Activated CD8-positive, alpha-beta memory T cell treated with anti-CD3 and anti-CD28 coated beads, Interleukin-2, amount 10 ng/mL, durations not matched to agents 7 days and 5 days (primary cell): Measurements from ENCODE around the gene PLEKHM2. TPM values are rescaled to one million over a fixed set of nuclear protein-coding genes. Genes with fewer than 3 reads are reported as not detected.
"Not testable (repeated sequence)": the region's sequence is repeated elsewhere in the genome, so short reads cannot be mapped to it uniquely, and the experiment has no call there.

Experiments
- ATAC-seq: fragments of 150-1000 bp; cut with Tn5 transposase; one replicate; pipeline ENCODE4 v1.10.0; 2021; ENCODE audit warnings: moderate library complexity
- CTCF ChIA-PET: fragments of 350-600 bp; sonication (Branson Sonifier 250); formaldehyde crosslinking; loops from one replicate; lab custom pipeline; 2021; ENCODE audit warnings: antibody characterized with exemption; lab: Charles Lee
- DNase-seq: peaks from one replicate; pipeline ENCODE4 v3.0.0-alpha.2; 2020
- H3K27ac Mint-ChIP-seq: one replicate; pipeline ENCODE4 v1.8.0; 2021; ENCODE audit warnings: mild to moderate bottlenecking, mixed read lengths
- H3K27me3 Mint-ChIP-seq: one replicate; pipeline ENCODE4 v1.8.0; 2021; ENCODE audit warnings: mixed read lengths
- H3K36me3 Mint-ChIP-seq: one replicate; pipeline ENCODE4 v1.8.0; 2021; ENCODE audit warnings: mild to moderate bottlenecking, mixed read lengths
- H3K4me1 Mint-ChIP-seq: one replicate; pipeline ENCODE4 v1.8.0; 2021; ENCODE audit warnings: mixed read lengths
- H3K4me3 Mint-ChIP-seq: one replicate; pipeline ENCODE4 v1.8.0; 2021; ENCODE audit warnings: mild to moderate bottlenecking, moderate library complexity, mixed read lengths
- H3K9me3 Mint-ChIP-seq: one replicate; pipeline ENCODE4 v1.8.0; 2022; ENCODE audit warnings: low read depth, mixed read lengths
- total RNA-seq, 2 experiments: library from RNA; stranded (reverse); gene quantifications; one replicate each; pipeline ENCODE4 v1.2.3, GENCODE V29; 2021

PLEKHM2 gene
- total RNA-seq, 2 experiments from 2014 or later = 55.7 to 63.2 TPM

GRCh38 chr1:15696956-15697521 lies 12.9 kb downstream of the PLEKHM2 start:
- Mint-ChIP-seq H3K4me3 (peak overlapping the region; percentile 65), H3K36me3 (peaks cover 14% of the 10 kb centered on the region), H3K27ac (peak overlapping the region; percentile 94), H3K4me1 (peaks cover 23% of the 10 kb centered on the region), H3K9me3 (no peaks in the 10 kb centered on the region), H3K27me3 (no peaks in the 10 kb centered on the region)
- CTCF ChIA-PET = interaction anchor here (0.6 to 1.7 kb wide), 6 partner anchors 9 to 1654 kb away, joined by 3 to 4 read pairs (median 3); no protein-coding TSS in a partner anchor
- ATAC-seq (peak; percentile 79), DNase-seq (peak; percentile 58)

- peaks cover 14% of the 10 kb centered on the region for H3K36me3 Mint-ChIP-seq
- CTCF ChIA-PET = interaction anchor here (1.0 to 1.7 kb wide), 3 partner anchors 14 to 278 kb away, joined by 3 read pairs; partner anchors contain the start of gene ZBTB17
- no peak overlapping the region for H3K4me3 Mint-ChIP-seq
- no peak for DNase-seq
- H3K27ac Mint-ChIP-seq = peak overlapping the region; percentile 28
- H3K27me3 Mint-ChIP-seq = no peaks in the 10 kb centered on the region
- H3K9me3 Mint-ChIP-seq = no peaks in the 10 kb centered on the region
- ATAC-seq = no peak
- peaks cover 22% of the 10 kb centered on the region for H3K4me1 Mint-ChIP-seq
Measured at GRCh38 chr1:15698201-15698600, 14.1 kb downstream of the PLEKHM2 start.

GRCh38 chr1:15699321-15699720 lies 15.2 kb downstream of the PLEKHM2 start:
- CTCF ChIA-PET, ATAC-seq, H3K27me3 Mint-ChIP-seq, H3K27ac Mint-ChIP-seq, H3K4me3 Mint-ChIP-seq, H3K9me3 Mint-ChIP-seq, DNase-seq: not testable (repeated sequence)
- peaks cover 22% of the 10 kb centered on the region for H3K4me1 Mint-ChIP-seq
- peaks cover 14% of the 10 kb centered on the region for H3K36me3 Mint-ChIP-seq

GRCh38 chr1:15700508-15700907 lies 16.4 kb downstream of the PLEKHM2 start:
- no peaks in the 10 kb centered on the region for H3K9me3 Mint-ChIP-seq
- H3K36me3 Mint-ChIP-seq = peaks cover 11% of the 10 kb centered on the region
- CTCF ChIA-PET = interaction anchor here (0.7 kb wide), 1 partner anchor 1301 kb away, joined by 3 read pairs; no protein-coding TSS in a partner anchor
- H3K27me3 Mint-ChIP-seq = no peaks in the 10 kb centered on the region
- H3K4me3 Mint-ChIP-seq = no peak overlapping the region
- DNase-seq (no peak), ATAC-seq (no peak)
- H3K27ac Mint-ChIP-seq = no peak overlapping the region
- peaks cover 17% of the 10 kb centered on the region for H3K4me1 Mint-ChIP-seq

- Mint-ChIP-seq H3K9me3 (no peaks in the 10 kb centered on the region), H3K27ac (no peak overlapping the region), H3K4me3 (no peak overlapping the region), H3K36me3 (peaks cover 14% of the 10 kb centered on the region), H3K4me1 (peaks cover 15% of the 10 kb centered on the region), H3K27me3 (no peaks in the 10 kb centered on the region)
- DNase-seq (no peak), ATAC-seq (no peak)
- CTCF ChIA-PET = interaction anchor here (0.7 kb wide), 1 partner anchor 236 kb away, joined by 4 read pairs; no protein-coding TSS in a partner anchor
Measured at GRCh38 chr1:15701784-15702183, 17.7 kb downstream of the PLEKHM2 start.

GRCh38 chr1:15702722-15703550 lies 18.8 kb downstream of the PLEKHM2 start:
- H3K4me1 Mint-ChIP-seq = peaks cover 5% of the 10 kb centered on the region
- no peaks in the 10 kb centered on the region for H3K9me3 Mint-ChIP-seq
- DNase-seq (no peak), ATAC-seq (no peak)
- CTCF ChIA-PET = interaction anchor here (0.7 kb wide), 1 partner anchor 235 kb away, joined by 4 read pairs; no protein-coding TSS in a partner anchor
- peaks cover 14% of the 10 kb centered on the region for H3K36me3 Mint-ChIP-seq
- H3K27me3 Mint-ChIP-seq = no peaks in the 10 kb centered on the region
- no peak overlapping the region for H3K27ac Mint-ChIP-seq
- H3K4me3 Mint-ChIP-seq = no peak overlapping the region

GRCh38 chr1:15703562-15703961 lies 19.4 kb downstream of the PLEKHM2 start:
- no peaks in the 10 kb centered on the region for H3K27me3 Mint-ChIP-seq
- peaks cover 4% of the 10 kb centered on the region for H3K4me1 Mint-ChIP-seq
- H3K9me3 Mint-ChIP-seq = no peaks in the 10 kb centered on the region
- H3K4me3 Mint-ChIP-seq = no peak overlapping the region
- no peak overlapping the region for H3K27ac Mint-ChIP-seq
- DNase-seq (no peak), ATAC-seq (no peak)
- CTCF ChIA-PET = no interaction called here
- H3K36me3 Mint-ChIP-seq = peaks cover 14% of the 10 kb centered on the region

GRCh38 chr1:15704526-15705183 lies 20.5 kb downstream of the PLEKHM2 start:
- ATAC-seq (no peak), DNase-seq (no peak)
- H3K4me1 Mint-ChIP-seq = peaks cover 4% of the 10 kb centered on the region
- H3K36me3 Mint-ChIP-seq = peaks cover 8% of the 10 kb centered on the region
- no peaks in the 10 kb centered on the region for H3K9me3 Mint-ChIP-seq
- CTCF ChIA-PET = no interaction called here
- no peaks in the 10 kb centered on the region for H3K27me3 Mint-ChIP-seq
- H3K27ac Mint-ChIP-seq = no peak overlapping the region
- no peak overlapping the region for H3K4me3 Mint-ChIP-seq

GRCh38 chr1:15705184-15705566 lies 21.1 kb downstream of the PLEKHM2 start:
- H3K27me3 Mint-ChIP-seq = no peaks in the 10 kb centered on the region
- DNase-seq = no peak
- H3K36me3 Mint-ChIP-seq = peaks cover 8% of the 10 kb centered on the region
- H3K9me3 Mint-ChIP-seq = no peaks in the 10 kb centered on the region
- no peak overlapping the region for H3K27ac Mint-ChIP-seq
- no peak for ATAC-seq
- H3K4me1 Mint-ChIP-seq = peaks cover 4% of the 10 kb centered on the region
- H3K4me3 Mint-ChIP-seq = no peak overlapping the region
- CTCF ChIA-PET = no interaction called here

GRCh38 chr1:15706751-15707150 lies 22.6 kb downstream of the PLEKHM2 start:
- CTCF ChIA-PET = interaction anchor here (1.0 kb wide), 1 partner anchor 10 kb away, joined by 3 read pairs; no protein-coding TSS in a partner anchor
- Mint-ChIP-seq H3K36me3 (peaks cover 8% of the 10 kb centered on the region), H3K9me3 (no peaks in the 10 kb centered on the region), H3K27ac (no peak overlapping the region), H3K27me3 (no peaks in the 10 kb centered on the region), H3K4me1 (peaks cover 4% of the 10 kb centered on the region), H3K4me3 (no peak overlapping the region)
- DNase-seq (no peak), ATAC-seq (no peak)

GRCh38 chr1:15707239-15707925 lies 23.3 kb downstream of the PLEKHM2 start:
- H3K27ac Mint-ChIP-seq = no peak overlapping the region
- H3K9me3 Mint-ChIP-seq = no peaks in the 10 kb centered on the region
- DNase-seq (no peak), ATAC-seq (no peak)
- peaks cover 4% of the 10 kb centered on the region for H3K4me1 Mint-ChIP-seq
- no peak overlapping the region for H3K4me3 Mint-ChIP-seq
- H3K36me3 Mint-ChIP-seq = peaks cover 8% of the 10 kb centered on the region
- CTCF ChIA-PET = no interaction called here
- no peaks in the 10 kb centered on the region for H3K27me3 Mint-ChIP-seq

GRCh38 chr1:15708486-15709137 lies 24.5 kb downstream of the PLEKHM2 start:
- Mint-ChIP-seq H3K9me3 (no peaks in the 10 kb centered on the region), H3K4me3 (no peak overlapping the region), H3K27ac (no peak overlapping the region)

More at GRCh38 chr1:15708486-15709137, 24.5 kb downstream of the PLEKHM2 start:
- peaks cover 8% of the 10 kb centered on the region for H3K36me3 Mint-ChIP-seq
- no peaks in the 10 kb centered on the region for H3K27me3 Mint-ChIP-seq
- CTCF ChIA-PET = no interaction called here
- ATAC-seq = no peak
- DNase-seq = no peak
- H3K4me1 Mint-ChIP-seq = peaks cover 4% of the 10 kb centered on the region
